ENCODE data around the gene UBL4B.
A peak's percentile ranks its signal among the peaks of the same experiment; 100 is the strongest.

UBL4B gene

DNA sequence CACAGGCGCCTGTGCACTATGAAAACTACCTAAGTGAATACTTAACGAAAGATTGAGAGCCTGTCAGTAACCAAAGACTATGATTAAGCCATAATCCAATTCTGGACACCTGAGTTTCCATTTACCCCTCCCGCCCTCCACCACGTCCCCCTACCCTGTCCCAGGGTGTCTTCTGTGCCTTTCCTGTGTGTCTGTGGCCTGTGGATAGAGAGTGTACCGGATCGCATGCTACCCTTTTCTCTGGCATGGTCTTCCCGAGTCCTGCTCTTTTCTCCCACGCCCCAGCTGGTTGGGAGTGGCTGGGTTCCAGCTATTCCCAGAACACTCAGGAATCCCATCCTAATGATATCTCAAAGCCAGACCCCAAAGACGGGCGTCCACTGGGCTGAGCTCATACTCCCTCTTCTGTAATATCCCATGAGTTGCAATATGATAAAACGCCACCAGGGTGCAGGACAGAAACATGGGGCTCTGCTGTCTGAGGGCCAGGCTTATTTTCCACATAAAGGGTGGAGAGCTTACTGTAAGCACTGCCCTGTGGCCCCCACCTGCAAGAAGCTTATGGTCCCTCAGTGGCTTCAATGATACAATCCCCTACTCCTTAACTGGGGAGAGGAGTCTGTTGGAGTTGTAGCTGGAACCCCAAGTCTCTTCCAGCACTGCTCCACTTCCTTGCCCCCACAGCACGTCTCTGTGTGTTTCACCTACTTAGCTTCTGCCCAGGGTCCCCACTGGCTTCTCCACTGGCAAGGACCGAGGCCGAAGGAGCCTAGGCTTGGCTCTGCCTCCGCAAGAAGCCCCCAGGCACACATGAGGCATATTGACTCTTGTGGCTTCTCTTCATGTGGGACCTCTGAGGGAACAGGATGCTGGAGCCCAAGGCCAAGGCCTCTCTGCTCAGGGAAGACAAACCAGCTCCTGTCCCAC is 24.2 kb upstream of the UBL4B start:
- TF ChIP-seq, protein P1, sequence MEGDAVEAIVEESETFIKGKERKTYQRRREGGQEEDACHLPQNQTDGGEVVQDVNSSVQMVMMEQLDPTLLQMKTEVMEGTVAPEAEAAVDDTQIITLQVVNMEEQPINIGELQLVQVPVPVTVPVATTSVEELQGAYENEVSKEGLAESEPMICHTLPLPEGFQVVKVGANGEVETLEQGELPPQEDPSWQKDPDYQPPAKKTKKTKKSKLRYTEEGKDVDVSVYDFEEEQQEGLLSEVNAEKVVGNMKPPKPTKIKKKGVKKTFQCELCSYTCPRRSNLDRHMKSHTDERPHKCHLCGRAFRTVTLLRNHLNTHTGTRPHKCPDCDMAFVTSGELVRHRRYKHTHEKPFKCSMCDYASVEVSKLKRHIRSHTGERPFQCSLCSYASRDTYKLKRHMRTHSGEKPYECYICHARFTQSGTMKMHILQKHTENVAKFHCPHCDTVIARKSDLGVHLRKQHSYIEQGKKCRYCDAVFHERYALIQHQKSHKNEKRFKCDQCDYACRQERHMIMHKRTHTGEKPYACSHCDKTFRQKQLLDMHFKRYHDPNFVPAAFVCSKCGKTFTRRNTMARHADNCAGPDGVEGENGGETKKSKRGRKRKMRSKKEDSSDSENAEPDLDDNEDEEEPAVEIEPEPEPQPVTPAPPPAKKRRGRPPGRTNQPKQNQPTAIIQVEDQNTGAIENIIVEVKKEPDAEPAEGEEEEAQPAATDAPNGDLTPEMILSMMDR (IDR thresholded peaks at IDR 0.05; ENCODE audit: low read depth, low read length): peak; percentile 74
- Histone ChIP-seq H3K9me3 (no peaks in the 10 kb centered on the region), H3K27me3 (no peaks in the 10 kb centered on the region), H3K4me1 (peaks cover 6% of the 10 kb centered on the region), H3K4me3 (ENCODE audit: low read depth, low read length) (no peak overlapping the region), H3K36me3 (no peaks in the 10 kb centered on the region)
- peak; percentile 80 for DNase-seq

DNA sequence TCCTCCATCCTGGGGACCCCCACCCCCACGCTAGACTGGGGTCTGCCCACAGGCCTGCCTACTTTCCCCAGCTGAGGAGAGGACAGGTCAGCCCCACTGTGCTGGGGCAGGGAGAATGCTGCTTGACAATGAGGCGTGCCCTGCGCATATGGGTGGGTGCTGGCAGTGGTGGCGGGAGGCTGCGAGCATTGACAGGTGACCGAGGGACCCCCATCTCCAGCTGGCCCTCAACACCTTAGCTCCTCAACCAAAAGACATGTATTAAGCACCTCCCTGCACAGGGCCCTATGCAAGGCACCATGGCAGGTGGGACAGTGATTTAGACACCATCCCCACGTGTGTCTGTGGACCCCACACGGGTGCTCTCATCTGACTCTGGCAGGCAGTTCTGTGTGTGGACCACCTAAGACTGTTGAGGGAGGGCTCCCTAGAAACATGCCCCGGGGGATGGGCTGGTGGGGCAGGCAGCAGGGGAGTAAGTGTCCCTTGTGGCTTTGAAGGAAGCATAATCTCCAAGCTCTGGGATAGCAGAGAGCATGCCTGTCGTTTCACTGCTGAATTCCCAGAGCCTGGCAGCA is 23.4 kb upstream of the UBL4B start:
- DNase-seq: no peak
- Histone ChIP-seq H3K4me1 (peaks cover 6% of the 10 kb centered on the region), H3K4me3 (ENCODE audit: low read depth, low read length) (no peak overlapping the region), H3K27me3 (no peaks in the 10 kb centered on the region), H3K9me3 (no peaks in the 10 kb centered on the region), H3K36me3 (no peaks in the 10 kb centered on the region)
- TF ChIP-seq, protein P1 (IDR thresholded peaks at IDR 0.05; ENCODE audit: low read depth, low read length): no peak

DNA sequence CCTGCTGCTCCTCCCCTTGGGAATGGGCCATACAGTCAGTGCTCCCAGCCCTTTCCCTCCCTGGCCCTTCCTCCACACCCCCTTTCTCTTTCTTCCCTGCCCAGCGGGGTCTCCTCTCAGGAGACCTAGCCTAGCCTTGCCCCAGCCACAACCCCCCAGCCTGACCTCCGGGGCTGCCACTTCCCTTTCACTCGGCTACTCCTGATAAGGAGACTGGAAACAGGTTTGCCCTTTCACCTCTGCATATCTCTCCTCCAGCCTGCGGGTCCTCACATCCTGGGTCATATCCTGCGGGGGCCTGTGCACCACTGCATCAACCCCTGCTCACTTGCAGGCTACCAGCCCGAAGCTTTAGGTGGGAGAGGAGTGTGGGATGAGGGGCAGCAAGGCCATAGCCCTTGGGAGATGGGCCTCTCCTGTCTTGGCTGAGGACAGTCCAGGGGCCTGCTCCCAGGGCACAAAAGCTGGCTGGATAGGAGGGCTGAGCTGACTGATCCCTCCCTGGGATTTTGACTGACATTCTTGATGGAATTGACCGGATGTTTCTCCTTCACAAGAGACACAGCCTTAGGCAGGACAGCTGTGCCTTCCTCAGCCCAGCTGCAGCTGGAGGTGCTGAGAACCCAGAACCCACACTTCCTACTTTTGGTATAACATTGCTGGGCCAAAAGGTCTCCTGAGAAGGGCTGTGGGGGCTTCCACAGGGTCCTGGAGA is 22.5 kb upstream of the UBL4B start:
- Histone ChIP-seq H3K27me3 (no peaks in the 10 kb centered on the region), H3K36me3 (no peaks in the 10 kb centered on the region)

DNA sequence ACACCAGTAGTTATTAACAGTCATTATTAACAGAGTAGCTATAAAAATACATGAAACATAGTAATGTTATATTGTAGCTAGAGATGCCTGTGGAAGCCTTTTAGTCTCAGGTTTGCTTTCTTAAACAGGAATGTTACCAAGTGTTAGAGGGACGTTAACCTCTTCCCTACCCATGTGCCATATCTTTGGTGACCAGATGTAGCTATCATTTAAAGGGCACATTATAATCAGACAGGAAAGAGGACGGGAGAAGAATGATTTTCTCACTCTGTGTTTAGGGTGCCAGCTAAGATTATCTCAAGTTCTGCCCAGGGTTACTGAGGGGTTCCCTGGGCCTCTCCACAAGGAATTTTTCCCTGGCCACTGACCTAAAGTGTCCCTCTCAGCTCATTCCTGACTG is 20.9 kb upstream of the UBL4B start:
- H3K36me3 ChIP-seq: no peaks in the 10 kb centered on the region
- no peak for DNase-seq
- no peaks in the 10 kb centered on the region for H3K27me3 ChIP-seq
- no peak overlapping the region for H3K4me3 ChIP-seq (ENCODE audit: low read depth, low read length)
- H3K9me3 ChIP-seq: no peaks in the 10 kb centered on the region
- TF ChIP-seq, protein P1 (IDR thresholded peaks at IDR 0.05; ENCODE audit: low read depth, low read length): no peak
- peaks cover 6% of the 10 kb centered on the region for H3K4me1 ChIP-seq

More for the DNA sequence above, 22.5 kb upstream of the UBL4B start:
- Histone ChIP-seq H3K9me3 (no peaks in the 10 kb centered on the region), H3K4me3 (ENCODE audit: low read depth, low read length) (no peak overlapping the region), H3K4me1 (peaks cover 6% of the 10 kb centered on the region)
- no peak for DNase-seq
- TF ChIP-seq, protein P1 (IDR thresholded peaks at IDR 0.05; ENCODE audit: low read depth, low read length): no peak

DNA sequence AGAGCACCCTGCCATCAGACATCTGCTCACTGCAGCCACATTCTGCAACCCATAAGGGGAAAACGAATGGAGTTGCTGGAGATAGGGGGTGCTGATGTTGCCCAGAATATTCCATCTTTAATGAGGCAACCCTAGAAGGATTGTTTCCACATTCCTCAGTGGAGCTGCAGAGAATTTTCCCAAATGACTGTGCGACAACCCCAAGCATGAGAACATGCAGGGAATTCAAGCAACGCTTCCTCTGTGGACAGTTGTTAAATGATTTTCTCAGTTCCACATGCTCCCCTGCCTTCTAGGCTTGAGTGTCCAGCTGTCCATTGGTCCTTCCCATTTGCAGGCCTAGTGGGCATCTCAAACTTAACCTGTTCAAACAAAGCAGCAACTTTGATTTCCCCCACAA is 20.5 kb upstream of the UBL4B start:
- Histone ChIP-seq H3K4me3 (ENCODE audit: low read depth, low read length) (no peak overlapping the region), H3K4me1 (peaks cover 6% of the 10 kb centered on the region), H3K27me3 (no peaks in the 10 kb centered on the region), H3K36me3 (no peaks in the 10 kb centered on the region), H3K9me3 (no peaks in the 10 kb centered on the region)
- no peak for DNase-seq
- TF ChIP-seq, protein P1 (IDR thresholded peaks at IDR 0.05; ENCODE audit: low read depth, low read length): no peak
